ENCODE results near the gene MTRF1L.

The MTRF1L gene, protein sequence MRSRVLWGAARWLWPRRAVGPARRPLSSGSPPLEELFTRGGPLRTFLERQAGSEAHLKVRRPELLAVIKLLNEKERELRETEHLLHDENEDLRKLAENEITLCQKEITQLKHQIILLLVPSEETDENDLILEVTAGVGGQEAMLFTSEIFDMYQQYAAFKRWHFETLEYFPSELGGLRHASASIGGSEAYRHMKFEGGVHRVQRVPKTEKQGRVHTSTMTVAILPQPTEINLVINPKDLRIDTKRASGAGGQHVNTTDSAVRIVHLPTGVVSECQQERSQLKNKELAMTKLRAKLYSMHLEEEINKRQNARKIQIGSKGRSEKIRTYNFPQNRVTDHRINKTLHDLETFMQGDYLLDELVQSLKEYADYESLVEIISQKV

DNA sequence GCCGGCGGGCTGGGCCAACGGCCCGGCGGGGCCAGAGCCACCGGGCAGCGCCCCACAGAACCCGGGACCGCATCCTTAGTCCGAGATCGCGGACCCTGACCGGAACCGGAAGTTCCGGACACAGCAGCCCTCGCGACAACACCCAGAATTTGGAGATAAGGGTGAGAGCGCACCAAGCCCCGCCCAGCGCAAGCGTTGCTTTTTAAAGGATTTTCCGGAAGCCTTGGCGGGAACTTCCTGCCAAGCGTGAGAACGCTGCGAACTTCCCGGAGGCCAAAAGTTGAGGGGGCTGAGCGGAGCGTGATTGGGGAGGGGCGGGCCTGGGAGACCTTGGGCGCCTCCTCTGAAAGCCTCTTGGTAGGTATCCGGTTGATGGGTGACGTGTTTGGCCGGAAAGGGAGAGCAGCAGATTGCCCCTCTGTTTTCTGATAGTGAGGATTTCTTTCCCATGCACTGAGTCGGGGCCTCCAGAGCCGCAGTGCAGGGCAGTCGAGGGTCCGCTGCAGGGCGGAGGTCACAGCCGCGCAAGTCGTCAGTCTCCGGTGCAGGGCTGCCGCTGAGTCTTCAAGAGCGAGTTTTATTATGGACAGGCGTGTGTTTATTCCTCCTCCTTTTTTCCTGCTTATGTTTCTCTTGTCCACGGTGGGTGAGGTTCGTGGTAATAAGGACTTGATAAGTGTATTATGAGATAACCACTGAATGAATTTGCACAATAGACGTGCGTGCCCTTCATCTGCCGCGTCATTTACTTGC lies at the start of gene MTRF1L:
MTRF1L (minus strand) TSS at position 97 of the 753 bp plus-strand sequence; CDS start at position 73, 24 bp downstream.
- in situ Hi-C loops (cut with MboI; ENCODE audit: low sequenced_read_pairs) = no loop called here

DNA sequence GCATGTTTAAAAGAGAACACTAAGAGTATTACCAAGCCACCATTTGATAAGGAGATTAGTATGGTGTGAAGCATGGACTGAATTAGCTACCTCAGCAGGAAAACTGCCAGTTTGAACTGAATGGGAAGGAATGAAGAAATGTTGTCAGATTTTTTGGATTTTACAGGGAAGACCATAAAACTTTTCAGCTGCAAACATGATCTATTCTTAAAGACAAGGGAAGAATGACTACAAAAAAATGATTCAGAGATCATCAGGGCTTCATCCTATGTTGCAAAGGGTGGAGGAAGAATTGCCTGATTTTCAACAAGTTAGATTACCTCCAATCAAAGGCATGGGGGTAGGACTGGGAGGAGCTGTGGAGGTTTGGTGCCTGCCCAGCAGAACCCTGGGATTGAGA lies 49.3 kb upstream of the MTRF1L start:
- in situ Hi-C loops (cut with MboI; ENCODE audit: low sequenced_read_pairs) = no loop called here

DNA sequence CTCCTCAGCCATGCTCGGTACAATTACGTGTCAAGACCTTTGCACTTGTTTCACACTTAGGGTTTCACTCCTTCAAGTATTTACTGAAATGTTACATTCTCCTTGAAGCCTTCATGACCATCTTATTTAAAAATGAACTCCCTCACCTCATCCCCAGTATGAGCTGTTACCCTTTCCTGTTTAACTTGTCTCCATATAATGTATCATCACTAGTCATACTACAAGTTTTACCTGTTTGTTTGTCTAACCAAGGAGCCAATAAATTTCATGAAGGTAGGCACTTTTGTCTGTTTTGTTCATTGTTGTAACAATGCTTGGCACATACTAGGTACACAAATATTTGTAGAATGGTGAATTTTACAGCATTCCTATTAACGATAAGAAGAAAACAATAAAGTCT lies 46.1 kb upstream of the MTRF1L start:
- in situ Hi-C loops (cut with MboI; ENCODE audit: low sequenced_read_pairs) = no loop called here

DNA sequence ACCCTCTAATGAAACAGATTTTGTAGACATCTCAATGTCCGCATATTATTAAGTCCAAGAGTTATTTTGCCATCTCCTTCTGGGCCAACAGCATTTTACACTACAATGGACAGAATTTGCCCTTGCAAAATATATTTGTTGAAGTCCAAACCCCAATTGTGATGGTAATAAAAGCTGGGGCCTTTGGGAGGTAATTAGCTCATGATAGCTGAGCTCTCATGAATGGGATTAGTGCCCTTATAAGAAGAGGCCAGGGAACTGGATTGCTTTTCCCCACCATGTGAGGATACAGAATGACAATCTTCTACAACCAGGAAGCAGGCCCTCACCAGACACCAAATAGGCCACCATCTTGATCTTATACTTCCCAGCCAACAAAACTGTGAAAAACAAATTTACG lies 44.9 kb upstream of the MTRF1L start:
- in situ Hi-C loops (cut with MboI; ENCODE audit: low sequenced_read_pairs) = no loop called here

DNA sequence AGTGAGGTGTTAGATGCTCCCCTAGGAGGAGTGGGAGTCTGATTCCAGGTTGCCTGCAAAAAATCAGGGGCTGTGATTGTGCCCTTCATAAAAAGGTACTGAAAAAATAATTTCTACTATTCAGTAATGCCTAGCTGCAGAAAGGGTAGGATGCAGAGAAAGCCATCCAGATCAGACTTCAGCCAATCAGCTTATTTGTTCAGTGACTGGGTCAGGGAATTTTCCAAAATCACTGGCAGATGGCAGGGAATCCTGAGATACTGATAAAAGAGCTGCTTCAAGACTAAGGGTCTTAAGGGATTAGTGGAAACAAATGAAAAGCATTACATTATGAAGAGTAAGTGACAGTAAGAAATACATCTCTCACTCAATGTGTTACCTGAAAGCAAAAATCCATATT lies 42.8 kb upstream of the MTRF1L start:
- in situ Hi-C loops (cut with MboI; ENCODE audit: low sequenced_read_pairs) = no loop called here

DNA sequence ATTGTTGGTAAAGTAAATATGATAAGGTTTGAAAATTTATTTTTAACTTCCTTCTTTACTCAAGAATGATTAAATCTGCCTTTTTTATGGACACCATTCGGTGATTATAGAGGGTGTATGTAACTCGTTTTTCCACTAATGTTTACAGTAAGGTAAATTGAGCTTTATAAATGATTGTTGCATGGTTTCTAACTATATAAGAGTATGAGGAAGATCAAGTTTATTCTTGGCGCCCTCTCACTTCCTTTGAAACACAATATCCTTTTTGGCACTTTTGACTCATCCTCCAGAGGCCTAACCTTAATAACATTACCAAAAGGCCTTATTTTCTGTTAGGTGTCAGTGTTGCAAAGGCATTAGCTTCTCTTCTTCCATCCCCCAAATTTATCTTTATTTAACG lies 41.8 kb upstream of the MTRF1L start:
- in situ Hi-C loops (cut with MboI; ENCODE audit: low sequenced_read_pairs) = no loop called here

DNA sequence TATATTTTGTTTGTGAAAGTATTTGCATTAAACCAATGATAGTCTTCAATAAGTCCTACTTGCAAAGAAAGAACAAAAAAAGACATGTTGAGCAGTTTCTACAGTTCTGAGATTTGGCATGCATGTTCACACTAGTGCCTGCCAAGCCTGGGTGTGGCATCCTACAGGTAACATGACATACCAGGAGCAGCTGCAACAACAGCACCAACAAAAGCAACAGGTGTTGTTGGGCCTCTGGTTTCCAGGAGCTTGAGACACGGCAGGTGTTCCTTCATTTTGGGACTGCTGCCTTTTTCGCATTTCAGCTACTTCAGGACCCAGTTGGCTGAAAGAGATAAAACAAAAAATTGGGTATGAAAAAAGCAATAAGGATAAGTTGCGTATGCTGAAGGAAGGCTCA lies 41.2 kb upstream of the MTRF1L start:
- in situ Hi-C loops (cut with MboI; ENCODE audit: low sequenced_read_pairs) = no loop called here

DNA sequence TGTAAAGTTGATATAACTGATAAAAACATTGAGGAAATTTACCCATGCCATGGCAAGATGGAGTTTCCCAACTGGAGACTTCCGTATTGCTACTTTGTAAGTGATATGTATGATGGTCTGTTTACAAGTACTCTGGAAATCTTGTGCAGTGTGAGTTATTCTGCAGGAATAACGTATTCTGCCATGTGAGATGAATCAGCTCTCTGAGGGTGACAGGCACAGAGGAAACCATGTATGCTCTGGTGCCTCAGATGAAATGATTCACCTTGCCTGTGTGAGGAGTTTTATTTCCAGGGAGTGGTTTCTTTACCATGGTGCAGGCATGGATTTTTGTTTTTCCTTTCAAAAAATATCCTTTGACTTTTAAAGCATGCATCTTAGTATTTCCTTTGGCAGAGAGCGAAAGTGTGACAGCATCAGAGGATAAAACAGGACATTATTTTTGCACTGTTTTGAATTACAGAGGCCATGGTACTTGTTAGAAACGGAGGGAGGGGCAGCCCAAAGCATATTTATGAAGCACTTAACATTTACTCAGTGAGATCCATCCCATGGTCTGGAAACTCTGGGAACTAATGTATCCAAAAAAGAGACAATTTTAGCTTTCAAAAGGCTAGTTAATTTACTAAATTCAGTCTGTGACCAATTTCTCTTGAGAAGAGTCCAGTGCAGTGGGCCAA lies 36.0 kb upstream of the MTRF1L start:
- in situ Hi-C loops (cut with MboI; ENCODE audit: low sequenced_read_pairs) = no loop called here

DNA sequence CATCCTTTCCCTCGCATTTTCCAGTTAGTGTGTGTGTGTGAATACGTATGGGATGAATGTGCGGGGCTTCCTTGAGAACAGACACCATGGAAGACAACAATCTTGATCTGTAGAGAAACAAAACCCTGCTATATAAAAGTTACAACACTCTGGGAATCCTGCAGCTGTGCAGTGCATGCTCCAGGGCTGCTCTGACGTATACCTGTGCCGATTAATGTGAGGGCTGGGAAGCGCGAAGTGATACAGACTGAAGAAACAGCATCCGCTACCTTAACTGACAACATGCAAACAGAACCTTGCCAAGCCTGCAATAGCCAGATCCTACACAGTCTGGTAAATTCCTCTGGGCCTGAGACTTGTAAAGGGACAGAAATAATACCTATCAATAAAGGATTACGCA lies 31.6 kb upstream of the MTRF1L start:
- in situ Hi-C loops (cut with MboI; ENCODE audit: low sequenced_read_pairs) = no loop called here

DNA sequence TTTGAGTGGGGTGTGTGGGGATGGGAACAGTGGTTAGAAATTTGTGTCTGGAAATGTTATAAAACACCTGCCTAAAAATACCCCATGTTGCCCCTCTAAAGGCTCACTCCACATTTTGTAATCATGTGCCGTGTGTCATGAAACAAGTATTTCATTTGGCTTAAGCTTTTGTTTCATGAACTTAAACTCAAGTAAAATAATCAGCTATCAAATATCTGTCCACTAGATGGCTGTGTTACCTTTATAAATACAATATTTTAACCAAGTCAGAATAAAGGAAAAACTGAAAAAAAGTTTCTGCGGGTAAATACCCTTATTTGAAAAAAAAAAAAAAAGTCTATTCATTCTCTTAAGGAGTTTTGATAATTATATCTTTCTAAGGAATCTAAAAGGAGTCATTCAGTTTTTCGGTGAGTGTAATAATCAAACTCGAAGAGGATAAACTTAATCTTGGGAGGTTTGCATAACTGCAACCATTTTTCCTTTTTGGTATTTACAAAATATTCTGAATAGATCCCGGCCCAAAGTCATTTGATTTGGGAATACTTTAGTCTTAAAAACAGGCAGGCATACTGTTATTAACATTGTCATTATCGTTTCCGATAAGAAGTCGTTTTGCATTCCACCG lies 29.9 kb upstream of the MTRF1L start:
- in situ Hi-C loops (cut with MboI; ENCODE audit: low sequenced_read_pairs) = no loop called here

DNA sequence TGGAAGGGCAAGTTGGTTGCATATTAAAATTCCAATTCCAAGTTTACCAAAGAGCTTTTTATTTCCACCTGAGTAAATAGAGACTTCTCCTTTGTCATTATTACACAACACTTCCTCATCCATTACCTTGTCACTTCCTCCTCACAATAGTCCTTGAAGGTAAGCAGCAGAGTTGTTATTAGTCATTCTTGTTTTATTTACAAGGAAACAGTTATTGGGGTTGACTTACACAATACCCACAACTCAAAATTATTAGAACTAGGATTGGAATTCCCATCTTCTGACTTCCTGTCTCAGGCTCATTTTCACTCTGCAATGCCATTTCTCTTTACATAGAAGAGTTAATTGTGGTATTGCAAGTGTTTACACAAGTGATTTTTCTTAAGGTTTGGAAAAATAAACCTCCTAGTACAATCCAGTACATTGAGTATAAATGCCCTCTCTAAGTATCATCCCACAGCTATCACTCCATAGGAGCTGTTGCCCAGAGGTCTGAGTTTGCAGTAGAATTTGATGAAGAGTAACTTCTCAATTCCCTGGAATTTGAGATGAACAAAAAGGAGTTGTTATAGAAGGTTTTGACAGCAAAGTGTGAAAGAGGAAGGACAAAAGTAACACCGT lies 28.9 kb upstream of the MTRF1L start:
- in situ Hi-C loops (cut with MboI; ENCODE audit: low sequenced_read_pairs) = no loop called here

DNA sequence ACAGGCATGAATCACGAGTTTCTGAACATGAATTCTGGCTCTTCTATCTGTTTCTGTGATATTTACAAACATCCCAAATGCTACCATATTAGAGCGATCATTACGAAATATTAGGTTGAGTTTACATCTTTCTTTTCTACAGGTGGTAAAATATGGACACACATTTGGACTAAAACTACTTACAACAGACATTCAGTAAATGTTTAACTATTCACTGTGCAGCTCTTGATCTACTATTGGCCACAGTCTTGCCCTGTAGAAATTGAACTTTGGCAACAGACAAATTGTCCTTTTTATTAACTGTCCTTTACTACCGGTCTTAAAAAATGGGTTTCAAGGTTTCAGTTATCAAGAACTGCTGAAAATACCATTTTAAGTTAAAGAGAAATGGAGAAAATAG lies 26.5 kb upstream of the MTRF1L start:
- in situ Hi-C loops (cut with MboI; ENCODE audit: low sequenced_read_pairs) = no loop called here

DNA sequence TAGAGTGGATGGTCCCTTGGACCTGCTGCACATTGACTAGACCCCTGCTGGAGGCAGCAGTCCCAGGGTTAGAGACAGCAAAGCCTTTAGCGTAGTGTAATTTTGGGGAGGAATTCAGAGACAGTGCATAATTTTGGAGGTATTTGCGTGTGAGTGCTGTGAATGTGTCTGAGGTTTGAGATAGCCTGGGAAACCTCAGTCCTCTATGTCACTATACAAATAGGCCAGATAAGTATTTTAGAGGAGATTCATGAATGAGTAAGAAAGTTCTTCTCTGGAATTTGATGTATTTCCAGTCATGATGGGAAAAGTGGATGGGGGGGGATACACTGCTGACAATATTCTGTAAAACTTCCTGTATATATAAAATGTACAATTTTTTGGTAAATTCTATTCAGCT lies 25.8 kb upstream of the MTRF1L start:
- in situ Hi-C loops (cut with MboI; ENCODE audit: low sequenced_read_pairs) = no loop called here

DNA sequence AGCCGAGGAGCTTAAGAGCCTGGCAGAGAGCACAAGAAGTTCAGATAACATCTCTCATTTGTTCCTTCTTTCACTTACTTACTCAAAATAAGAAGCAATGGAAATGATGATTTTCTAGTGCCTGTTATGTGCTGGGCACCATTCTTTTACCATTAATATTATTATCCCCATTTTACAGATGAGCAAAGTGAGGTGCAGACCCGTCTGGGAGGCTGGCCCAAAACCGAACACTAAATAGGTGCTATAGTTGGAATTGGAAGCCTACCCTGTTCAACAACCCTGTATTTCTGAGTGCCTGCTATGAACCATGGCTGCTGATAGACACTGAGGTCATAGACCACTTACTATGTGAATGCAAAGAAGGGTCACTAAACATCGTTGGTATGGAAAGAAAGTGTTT lies 25.0 kb upstream of the MTRF1L start:
- in situ Hi-C loops (cut with MboI; ENCODE audit: low sequenced_read_pairs) = no loop called here

DNA sequence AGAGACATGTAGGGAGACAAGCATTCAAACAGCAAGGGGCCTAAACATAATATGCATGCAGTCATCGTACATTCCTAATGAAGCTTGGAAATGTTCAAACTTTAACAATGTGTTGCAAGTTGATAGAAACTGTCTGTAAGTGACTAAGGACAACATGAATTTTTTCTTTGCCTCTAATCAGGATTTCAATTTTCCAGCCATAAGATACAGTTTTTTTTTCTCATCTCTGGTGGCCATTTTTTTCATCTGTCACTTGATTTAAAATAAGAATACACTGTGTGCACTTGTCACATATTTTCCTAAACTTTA lies 22.2 kb upstream of the MTRF1L start:
- in situ Hi-C loops (cut with MboI; ENCODE audit: low sequenced_read_pairs) = no loop called here

DNA sequence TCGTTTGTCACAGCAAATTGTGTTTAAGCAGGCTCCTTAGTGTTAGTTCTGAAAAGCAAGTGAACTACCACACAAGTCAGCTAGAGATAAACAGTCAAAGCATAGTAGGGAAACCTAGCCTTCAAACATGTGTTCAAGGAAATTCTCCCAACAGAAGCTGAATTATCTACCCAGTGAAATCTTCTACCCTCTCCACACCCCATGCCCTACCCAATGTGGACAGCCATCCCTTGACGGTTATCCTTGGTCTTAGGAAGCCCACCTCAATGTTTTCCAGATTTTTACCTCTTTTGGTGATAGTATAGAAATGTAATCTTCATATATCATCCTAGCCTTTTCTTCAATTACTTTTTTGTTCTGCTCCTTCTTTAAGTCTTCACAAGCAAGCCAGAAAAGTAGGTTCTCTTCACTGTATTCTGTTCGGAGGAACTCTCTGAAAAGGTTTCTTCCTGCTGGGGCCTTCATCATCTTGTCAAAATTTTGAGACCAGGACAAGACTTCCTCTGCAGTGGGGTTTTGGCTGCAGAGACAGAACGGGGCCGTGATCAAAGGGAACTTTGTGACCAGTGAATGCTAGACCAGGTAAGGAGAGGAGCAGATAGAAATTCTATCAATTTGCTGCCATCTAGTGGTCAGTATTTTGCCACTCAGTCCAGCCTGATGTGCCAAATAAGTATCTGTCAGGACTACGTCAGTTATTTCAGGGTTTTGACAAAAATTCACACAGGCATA lies 21.6 kb upstream of the MTRF1L start:
- in situ Hi-C loops (cut with MboI; ENCODE audit: low sequenced_read_pairs) = no loop called here

DNA sequence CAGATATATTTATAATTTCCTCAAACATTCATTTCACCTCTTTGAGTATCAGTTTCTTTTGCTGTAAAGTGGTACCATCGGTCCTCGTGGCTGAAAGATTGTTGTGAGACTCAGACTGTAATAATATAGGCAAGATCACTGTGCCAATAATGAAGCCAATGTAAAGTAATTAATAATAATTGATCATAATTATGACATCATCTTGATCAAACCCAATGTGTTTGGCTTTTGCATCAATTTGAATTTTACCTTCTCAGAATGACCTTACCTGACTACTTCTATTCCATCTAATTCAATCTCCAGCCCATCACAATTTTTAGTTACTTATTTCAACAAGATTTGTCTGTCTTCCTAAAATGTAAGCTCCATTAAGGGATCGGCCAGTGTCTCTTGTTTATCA lies 15.8 kb upstream of the MTRF1L start:
- in situ Hi-C loops (cut with MboI; ENCODE audit: low sequenced_read_pairs) = no loop called here

DNA sequence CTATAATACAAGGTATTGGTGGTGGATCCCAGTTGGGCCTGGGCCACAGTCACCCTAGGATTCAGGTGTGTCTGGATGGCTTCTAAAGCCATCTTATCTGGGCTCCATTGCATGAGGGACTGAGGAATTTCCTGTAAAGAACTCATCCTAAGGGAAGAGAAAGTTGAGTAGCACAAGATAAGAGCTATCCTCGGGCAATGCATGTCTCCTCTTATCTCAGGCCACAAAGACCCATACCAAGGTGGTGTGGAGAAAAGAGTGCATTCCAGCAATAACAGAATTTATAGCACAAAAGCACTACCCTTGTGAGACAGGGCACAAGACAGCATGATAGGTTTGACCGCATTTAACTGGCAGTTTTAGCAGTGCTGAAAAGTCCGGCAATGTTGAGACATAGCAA lies 14.3 kb upstream of the MTRF1L start:
- in situ Hi-C loops (cut with MboI; ENCODE audit: low sequenced_read_pairs) = no loop called here

DNA sequence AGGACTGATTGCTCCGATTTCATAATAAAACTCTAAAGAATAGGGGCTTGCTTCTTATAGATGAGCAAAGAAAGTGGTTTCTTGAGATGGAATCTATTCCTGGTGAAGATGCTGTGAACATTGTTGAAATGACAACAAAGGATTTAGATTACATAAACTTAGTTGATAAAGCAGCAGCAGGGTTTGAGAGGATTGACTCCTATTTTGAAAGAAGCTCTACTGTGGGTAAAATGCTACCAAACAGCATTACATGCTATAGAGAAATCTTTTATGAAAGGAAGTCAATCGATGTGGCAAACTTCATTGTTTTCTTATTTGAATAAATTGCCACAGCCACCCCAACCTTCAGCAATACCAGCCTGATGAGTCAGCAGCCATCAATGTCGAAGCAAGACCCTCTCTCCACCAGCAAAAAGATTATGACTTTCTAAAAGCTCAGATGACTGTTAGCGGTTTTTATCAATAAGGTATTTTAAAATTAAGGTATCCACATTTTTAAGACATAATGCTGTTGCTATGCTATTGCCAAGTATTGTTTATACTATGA lies 12.7 kb upstream of the MTRF1L start:
- in situ Hi-C loops (cut with MboI; ENCODE audit: low sequenced_read_pairs) = no loop called here

DNA sequence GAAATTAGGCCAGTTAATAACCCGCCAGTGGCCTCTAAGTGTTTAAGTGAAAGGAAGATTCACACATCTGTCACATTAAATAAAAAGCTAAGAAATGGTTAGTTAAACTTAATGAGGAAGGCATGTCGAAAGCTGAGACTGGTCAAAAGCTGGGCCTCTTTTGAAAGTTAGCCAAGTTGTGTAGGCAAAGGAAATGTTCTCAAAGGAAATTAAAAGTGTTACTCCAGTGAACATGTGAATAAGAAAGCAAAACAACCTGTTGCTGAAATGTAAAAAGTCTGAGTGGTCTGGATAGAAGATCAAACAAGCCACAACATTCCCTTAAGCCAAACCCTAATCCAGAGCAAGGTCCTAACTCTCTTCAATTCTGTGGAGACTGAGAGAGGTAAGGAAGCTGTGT lies 10.9 kb upstream of the MTRF1L start:
- in situ Hi-C loops (cut with MboI; ENCODE audit: low sequenced_read_pairs) = no loop called here
